Activated T-cell treated with anti-CD3 and anti-CD28 coated beads for 1 hour (primary cell): ENCODE measurements around the gene MRPS27.
A peak's percentile ranks its signal among the peaks of the same experiment; 100 is the strongest.

ENCODE experiments used
- DNase-seq: peaks from one replicate; pipeline ENCODE4 v3.0.0-alpha.2; 2020; ENCODE audit warnings: low read depth

The MRPS27 gene

GRCh38 chr5:72290356-72291133 is 29.5 kb downstream of the MRPS27 start:
- no peak for DNase-seq

GRCh38 chr5:72288924-72289323 is 31.1 kb downstream of the MRPS27 start:
- no peak for DNase-seq

GRCh38 chr5:72286798-72287197 is 33.2 kb downstream of the MRPS27 start:
- no peak for DNase-seq

- DNase-seq: no peak
These were observed 34.6 kb downstream of the MRPS27 start for GRCh38 chr5:72285424-72285821.

GRCh38 chr5:72284559-72285423 is 35.2 kb downstream of the MRPS27 start:
- DNase-seq: no peak

GRCh38 chr5:72283358-72283757 is 36.7 kb downstream of the MRPS27 start:
- DNase-seq: no peak

- DNase-seq: no peak
These were observed 37.2 kb downstream of the MRPS27 start for GRCh38 chr5:72282878-72283277.

- DNase-seq: no peak
These were observed 38.1 kb downstream of the MRPS27 start for GRCh38 chr5:72281764-72282499.

GRCh38 chr5:72281430-72281763 is 38.6 kb downstream of the MRPS27 start:
- DNase-seq: no peak

GRCh38 chr5:72280581-72281069 is 39.4 kb downstream of the MRPS27 start:
- DNase-seq: no peak

- DNase-seq: no peak
These were observed 43.8 kb downstream of the MRPS27 start for GRCh38 chr5:72276219-72276752.

GRCh38 chr5:72273547-72273946 is 46.5 kb downstream of the MRPS27 start:
- DNase-seq: no peak

- DNase-seq: no peak
These were observed 47.6 kb downstream of the MRPS27 start for GRCh38 chr5:72272398-72272797.

GRCh38 chr5:72271702-72272101 is 48.3 kb downstream of the MRPS27 start:
- DNase-seq: no peak

GRCh38 chr5:72270037-72270436 is 50.0 kb downstream of the MRPS27 start:
- DNase-seq: no peak

GRCh38 chr5:72269411-72269780 is 50.6 kb downstream of the MRPS27 start:
- DNase-seq: no peak

- DNase-seq: peak; percentile 18
These were observed 51.2 kb downstream of the MRPS27 start for GRCh38 chr5:72268753-72269410.

GRCh38 chr5:72268260-72268659 is 51.8 kb downstream of the MRPS27 start:
- no peak for DNase-seq

GRCh38 chr5:72267685-72268084 is 52.4 kb downstream of the MRPS27 start:
- no peak for DNase-seq

- DNase-seq: no peak
These were observed 53.2 kb downstream of the MRPS27 start for GRCh38 chr5:72266862-72267261.

- no peak for DNase-seq
These were observed 54.8 kb downstream of the MRPS27 start for GRCh38 chr5:72265032-72265877.
